ENCODE results near the gene ZNF157.

DNA sequence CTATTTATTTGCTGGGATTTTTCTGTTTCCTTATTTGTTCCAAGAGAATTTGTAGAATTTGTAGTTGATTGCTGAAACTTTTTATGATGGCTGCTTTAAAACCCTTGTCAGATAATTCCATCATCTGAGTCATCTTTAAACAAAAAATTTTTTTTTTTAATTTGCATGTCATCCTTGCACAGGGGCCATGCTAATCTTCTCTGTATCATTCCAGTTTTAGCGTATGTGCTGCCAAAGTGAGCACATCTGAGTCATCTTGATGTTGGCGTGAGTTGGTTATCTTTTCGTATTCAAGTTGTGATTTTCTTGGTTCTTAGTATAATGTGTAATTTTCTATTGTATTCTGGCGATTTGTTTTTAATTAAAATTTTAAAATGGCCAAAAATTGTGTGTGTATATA, 18.7 kb upstream of the ZNF157 start:
- TF ChIP-seq POLR2A (IDR thresholded peaks at IDR 0.05; ENCODE audit: low read length) (no peak), GATA1 (IDR thresholded peaks at IDR 0.05; ENCODE audit: low read depth, low read length) (no peak)
